GM21515 (cell line): ENCODE results near the gene HJURP.

Experiments
- ATAC-seq: cut with Tn5 transposase; IDR thresholded peaks from one replicate; pipeline ENCODE4 v1.9.1; 2021; ENCODE audit not compliant: unreplicated experiment

HJURP gene

GRCh38 chr2:233815861-233816260, 38.5 kb downstream of the HJURP start:
- no peak for ATAC-seq

- ATAC-seq, result no peak
These were observed 40.1 kb downstream of the HJURP start for GRCh38 chr2:233814056-233814835.

GRCh38 chr2:233813236-233814055, 40.9 kb downstream of the HJURP start:
- ATAC-seq, result no peak

GRCh38 chr2:233811732-233812131, 42.6 kb downstream of the HJURP start:
- ATAC-seq, result no peak

GRCh38 chr2:233811087-233811486, 43.2 kb downstream of the HJURP start:
- ATAC-seq, result no peak

GRCh38 chr2:233810385-233810784, 44.0 kb downstream of the HJURP start:
- no peak for ATAC-seq

GRCh38 chr2:233807966-233808935, 46.1 kb downstream of the HJURP start:
- no peak for ATAC-seq

GRCh38 chr2:233807215-233807865, 47.0 kb downstream of the HJURP start:
- ATAC-seq, result no peak

GRCh38 chr2:233803994-233804393, 50.3 kb downstream of the HJURP start:
- ATAC-seq, result no peak

GRCh38 chr2:233803292-233803911, 50.9 kb downstream of the HJURP start:
- ATAC-seq, result no peak

GRCh38 chr2:233802132-233802815, 52.1 kb downstream of the HJURP start:
- no peak for ATAC-seq

- ATAC-seq, result no peak
These were observed 52.8 kb downstream of the HJURP start for GRCh38 chr2:233801357-233802131.

GRCh38 chr2:233800208-233800607, 54.1 kb downstream of the HJURP start:
- no peak for ATAC-seq

GRCh38 chr2:233799716-233800115, 54.6 kb downstream of the HJURP start:
- ATAC-seq, result no peak

GRCh38 chr2:233799087-233799665, 55.2 kb downstream of the HJURP start:
- ATAC-seq, result no peak

- ATAC-seq, result no peak
These were observed 55.8 kb downstream of the HJURP start for GRCh38 chr2:233798335-233799086.

GRCh38 chr2:233796254-233796653, 58.1 kb downstream of the HJURP start:
- no peak for ATAC-seq

- ATAC-seq, result no peak
These were observed 58.6 kb downstream of the HJURP start for GRCh38 chr2:233795735-233796171.
